GM12874 (cell line): ENCODE measurements around the gene BUD13.

Source experiments
- TF ChIP-seq, protein P1 (sequence below): IDR thresholded peaks from 2 replicates; pipeline ENCODE4 v1.5.1; 2011; ENCODE audit warnings: low read depth, mild to moderate bottlenecking, control low read depth, low read length, moderate library complexity; ENCODE audit not compliant: insufficient read depth

Gene BUD13

DNA sequence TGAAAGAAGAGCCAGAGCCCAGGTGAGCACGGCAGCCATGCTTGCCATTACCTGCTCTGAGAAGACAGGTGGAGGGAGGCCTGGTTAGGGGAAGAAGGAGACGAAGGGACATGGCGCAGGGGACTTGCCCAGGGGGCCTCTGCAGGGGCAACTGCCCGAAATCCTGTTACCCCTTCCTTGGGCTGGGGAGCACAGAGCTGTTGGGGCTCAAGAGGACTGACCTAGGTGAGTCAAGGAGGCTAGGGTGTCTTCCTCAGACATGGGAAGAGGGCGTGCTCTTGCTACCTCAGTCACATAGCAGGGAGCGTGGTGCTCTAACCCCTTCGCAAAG, 19.0 kb upstream of the BUD13 start, which contains the start of gene APOA5:
Gene APOA5 (minus strand): TSS at position 67 of the 331 bp plus-strand sequence. CDS start 19 bp downstream, at position 48.
- TF ChIP-seq, protein P1, sequence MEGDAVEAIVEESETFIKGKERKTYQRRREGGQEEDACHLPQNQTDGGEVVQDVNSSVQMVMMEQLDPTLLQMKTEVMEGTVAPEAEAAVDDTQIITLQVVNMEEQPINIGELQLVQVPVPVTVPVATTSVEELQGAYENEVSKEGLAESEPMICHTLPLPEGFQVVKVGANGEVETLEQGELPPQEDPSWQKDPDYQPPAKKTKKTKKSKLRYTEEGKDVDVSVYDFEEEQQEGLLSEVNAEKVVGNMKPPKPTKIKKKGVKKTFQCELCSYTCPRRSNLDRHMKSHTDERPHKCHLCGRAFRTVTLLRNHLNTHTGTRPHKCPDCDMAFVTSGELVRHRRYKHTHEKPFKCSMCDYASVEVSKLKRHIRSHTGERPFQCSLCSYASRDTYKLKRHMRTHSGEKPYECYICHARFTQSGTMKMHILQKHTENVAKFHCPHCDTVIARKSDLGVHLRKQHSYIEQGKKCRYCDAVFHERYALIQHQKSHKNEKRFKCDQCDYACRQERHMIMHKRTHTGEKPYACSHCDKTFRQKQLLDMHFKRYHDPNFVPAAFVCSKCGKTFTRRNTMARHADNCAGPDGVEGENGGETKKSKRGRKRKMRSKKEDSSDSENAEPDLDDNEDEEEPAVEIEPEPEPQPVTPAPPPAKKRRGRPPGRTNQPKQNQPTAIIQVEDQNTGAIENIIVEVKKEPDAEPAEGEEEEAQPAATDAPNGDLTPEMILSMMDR = no peak

DNA sequence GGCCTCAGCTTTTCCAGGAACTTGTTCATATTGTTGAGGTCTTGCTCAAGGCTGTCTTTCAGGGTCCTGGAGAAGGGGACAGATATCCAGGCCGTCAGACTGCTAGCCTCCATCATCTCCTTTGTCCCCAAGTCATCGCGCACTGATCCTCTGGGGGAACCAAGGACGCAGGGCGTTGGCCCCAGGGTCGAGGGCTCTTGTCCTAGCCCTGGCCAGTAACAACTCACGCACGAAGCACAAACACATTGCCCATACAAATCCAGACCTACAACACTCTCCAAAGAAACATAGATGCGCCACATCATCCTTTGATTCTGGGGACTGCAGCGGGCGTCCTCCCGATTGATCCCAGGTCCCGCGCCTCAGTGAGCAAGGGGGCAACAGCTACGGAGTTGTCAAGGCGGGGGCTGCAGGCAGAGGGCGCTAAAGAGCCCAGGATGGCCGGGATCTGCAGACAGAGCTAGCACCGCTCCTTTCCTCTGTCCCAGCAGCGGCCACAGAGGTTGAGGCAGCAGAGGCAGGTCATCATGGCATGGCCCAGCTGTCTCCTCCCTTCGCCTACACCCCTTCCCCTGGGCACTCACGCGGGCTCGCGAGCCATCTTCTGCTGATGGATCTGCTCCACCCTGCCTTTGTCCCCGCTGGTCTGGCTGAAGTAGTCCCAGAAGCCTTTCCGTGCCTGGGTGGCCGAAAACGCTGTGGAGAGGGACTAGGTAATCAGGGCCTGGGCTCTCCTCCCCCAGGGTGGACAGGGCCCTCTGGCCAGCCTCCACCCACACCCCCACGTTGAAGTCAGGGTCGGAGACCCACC, 18.4 kb upstream of the BUD13 start:
- TF ChIP-seq, protein P1 = peak; percentile 91

DNA sequence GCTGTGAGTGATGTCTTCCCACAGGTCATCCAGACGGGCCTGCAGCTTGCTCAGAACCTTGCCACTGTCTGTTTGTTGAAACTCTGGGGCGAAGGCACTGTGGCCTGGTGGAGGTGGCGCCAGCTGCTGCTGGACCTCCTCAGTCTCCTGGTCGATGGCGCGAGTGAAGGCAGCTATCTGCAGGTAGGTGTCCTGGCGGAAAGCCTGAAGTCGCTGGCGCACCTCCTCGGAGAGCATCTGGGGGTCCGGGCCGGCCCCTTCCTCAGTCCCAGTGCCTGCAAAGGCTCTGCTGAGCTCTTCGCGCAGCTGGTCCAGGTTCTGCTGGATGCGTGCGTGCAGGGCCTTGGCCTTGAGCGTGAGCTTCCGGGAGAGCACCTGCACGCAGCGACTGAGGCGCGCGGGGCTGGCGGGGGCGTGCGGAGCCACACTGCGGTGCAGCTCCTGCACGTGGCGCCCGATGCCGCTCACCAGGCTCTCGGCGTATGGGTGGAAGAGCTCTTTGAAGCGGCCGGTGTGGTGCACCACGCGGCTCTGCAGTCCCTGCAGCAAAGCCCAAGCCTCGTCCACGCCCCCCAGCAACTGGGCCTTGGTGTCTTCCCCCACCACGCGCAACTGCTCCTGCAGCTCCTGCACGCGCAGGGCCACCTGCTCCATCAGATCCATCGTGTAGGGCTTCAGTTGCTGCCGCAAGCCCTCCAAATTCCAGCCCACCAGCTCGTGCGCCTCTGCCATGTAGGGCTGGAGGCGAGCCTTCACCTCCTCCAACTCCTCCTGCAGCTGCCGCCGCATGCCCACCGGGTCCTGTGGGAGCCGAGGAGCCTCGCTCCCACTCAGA, 17.6 kb upstream of the BUD13 start:
- TF ChIP-seq, protein P1 = no peak

DNA sequence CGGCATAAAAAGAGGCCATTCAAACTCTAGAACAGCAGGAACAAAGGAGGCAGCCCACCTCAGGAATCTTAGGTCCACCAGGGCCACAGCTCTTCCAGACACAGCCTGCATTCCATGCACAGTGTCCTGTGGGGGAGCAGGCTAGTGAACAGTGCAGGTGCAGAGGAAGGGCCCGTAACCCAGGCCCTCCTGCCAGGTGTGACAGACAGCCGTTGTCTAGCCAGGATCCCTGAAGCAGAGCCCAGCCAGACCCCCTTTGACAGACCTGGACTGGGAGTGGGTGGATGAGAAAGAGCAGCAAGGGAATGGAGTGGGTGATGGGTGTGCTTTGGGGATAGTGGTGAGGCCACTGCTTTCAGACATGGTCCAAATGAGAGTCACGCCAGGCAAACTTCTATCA, 16.2 kb upstream of the BUD13 start:
- TF ChIP-seq, protein P1 = no peak

DNA sequence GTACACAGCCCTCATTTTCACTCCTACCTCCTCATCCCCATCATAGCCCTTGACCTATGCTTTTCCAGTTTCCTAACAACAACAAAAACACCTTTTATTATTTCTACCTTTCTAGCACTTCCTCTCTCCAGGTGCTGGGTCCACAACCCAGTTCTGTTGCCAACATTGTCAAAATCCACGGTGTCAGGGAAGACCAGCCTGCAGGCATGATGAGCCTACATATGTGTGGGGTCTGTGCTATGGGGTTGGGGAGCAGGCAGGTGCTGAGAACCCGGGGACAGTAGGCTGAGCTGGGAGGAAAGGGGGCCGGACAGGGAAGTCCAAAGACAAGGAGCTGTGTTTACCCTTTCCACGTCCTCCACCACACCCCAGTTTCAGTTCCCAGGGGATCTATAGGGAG, 15.7 kb upstream of the BUD13 start:
- TF ChIP-seq, protein P1 = no peak

DNA sequence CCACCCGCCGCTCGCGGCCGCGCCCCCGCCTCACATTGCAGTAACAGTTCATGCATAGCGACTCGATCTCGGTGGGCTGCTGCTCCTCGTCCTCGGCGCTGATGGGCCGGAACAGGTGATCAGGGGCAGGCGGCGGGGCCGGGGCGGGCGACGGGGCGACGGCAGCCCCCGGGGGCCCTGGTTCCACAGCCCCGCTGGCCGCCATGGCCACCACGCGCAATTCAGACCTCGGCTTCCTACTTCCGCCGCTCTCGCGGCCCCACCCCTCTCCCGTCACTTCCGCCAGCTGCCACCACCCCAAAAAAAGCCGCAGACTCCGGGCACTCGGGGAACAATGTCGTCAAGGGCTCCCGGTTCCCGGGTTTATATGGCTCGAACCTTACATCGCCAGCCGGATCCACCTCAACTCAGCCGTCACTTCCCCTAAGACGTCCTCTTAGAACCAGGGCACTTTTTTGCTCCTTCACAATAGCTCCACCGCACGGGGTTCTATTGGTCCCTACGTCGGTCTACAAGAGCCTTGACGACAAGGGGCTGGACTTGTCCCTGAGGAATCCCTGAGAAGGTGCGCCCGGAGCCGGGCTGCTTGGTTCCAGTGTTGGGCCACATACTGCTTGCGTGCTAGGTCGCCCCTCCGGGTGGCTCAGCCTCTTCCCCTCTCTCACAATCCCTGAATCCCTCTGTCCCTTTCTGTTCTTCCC, 15.1 kb upstream of the BUD13 start, which contains the start of gene ZPR1:
Gene ZPR1 (minus strand): TSS at position 238 of the 701 bp plus-strand sequence. CDS start 33 bp downstream, at position 205.
- TF ChIP-seq, protein P1 = no peak

DNA sequence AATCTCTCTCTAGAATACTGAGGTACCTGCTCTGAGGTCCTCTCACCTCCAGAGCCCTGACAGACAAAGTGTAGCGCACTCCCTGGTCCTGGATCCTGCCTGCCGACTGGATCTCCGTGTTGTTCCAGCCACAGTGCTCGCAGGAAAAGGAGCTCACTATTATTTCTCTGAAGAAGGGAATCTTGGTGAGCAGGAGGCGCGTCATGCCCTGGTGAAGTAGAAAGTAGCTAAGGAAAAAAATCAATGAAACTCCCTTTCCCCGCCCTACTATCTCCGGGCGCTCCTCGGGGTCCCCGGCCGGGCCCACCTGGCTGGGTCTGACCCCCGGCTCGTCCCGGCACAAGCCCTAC, 14.6 kb upstream of the BUD13 start:
- TF ChIP-seq, protein P1 = no peak
